ENCODE data around the gene OSBPL8. TPM values are rescaled to one million over a fixed set of nuclear protein-coding genes. Genes with fewer than 3 reads are reported as not detected.

OSBPL8 gene
- total and polyA plus RNA-seq, 2 donors (not counting 1 experiment from before 2014, with no cell fraction given): 89.6 to 240 TPM

- peak overlapping the region; percentile 13 for H3K4me2 ChIP-seq (ENCODE audit: extremely low read depth, insufficient read depth, low read length)
- H4K20me1 ChIP-seq (ENCODE audit: control insufficient read depth, extremely low read depth, insufficient read depth, low read length): no peaks in the 10 kb centered on the region
These were observed 109.6 kb downstream of the OSBPL8 start for GRCh38 chr12:76449993-76450392.

DNA sequence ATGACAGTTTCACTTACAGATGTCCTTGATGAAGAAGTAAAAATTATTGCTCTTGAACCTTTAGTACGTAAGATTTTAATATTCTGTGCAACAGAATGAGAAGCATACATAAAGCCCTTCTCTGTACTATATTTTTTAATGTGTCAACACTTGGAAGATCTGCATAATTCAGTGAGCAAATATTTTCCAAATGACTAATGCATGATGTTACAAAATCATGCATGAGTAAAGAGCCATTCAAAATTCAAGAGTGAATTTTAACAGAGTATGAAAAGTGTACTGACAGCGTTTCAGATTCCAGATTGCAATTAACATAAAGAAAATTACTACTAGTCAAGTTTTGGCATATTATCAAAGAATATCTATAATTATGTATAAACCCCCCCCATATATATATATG is 110.0 kb downstream of the OSBPL8 start:
- peak; percentile 67 to 73 for DNase-seq (ENCODE audit: low read depth in 2 of 2)
- TF ChIP-seq EZH2 (IDR thresholded peaks at IDR 0.05; ENCODE audit: low read length, missing control alignments) (no peak), CTCF (conservative IDR thresholded peaks at IDR 0.05 in 1 of 2, IDR thresholded peaks at IDR 0.05 in 1 of 2; ENCODE audit: low read depth in 1 of 2, low read length in 2 of 2) (no peak)
- H3K27ac ChIP-seq (ENCODE audit: insufficient read depth, low read length): no peak overlapping the region

More at GRCh38 chr12:76449993-76450392, 109.6 kb downstream of the OSBPL8 start:
- H3K4me1 ChIP-seq (ENCODE audit: control insufficient read depth, extremely low read depth, insufficient read depth, low read length): peaks cover 7% of the 10 kb centered on the region
- no peak for TF ChIP-seq EZH2 (IDR thresholded peaks at IDR 0.05; ENCODE audit: low read length, missing control alignments)
- TF ChIP-seq CTCF (conservative IDR thresholded peaks at IDR 0.05 in 1 of 2, IDR thresholded peaks at IDR 0.05 in 1 of 2; ENCODE audit: low read depth in 1 of 2, low read length in 2 of 2): no peak
- H2AFZ ChIP-seq (ENCODE audit: low read length): no peak overlapping the region
- H3K9ac ChIP-seq (ENCODE audit: insufficient read depth, low read length): no peak overlapping the region
- H3K4me3 ChIP-seq (replicated peaks in 1 of 4; ENCODE audit: control extremely low read depth in 1 of 4, insufficient read depth in 1 of 4, low read depth in 3 of 4, low read length in 4 of 4): no peak overlapping the region
- H3K36me3 ChIP-seq (ENCODE audit: control insufficient read depth, insufficient read depth, low read length): no peaks in the 10 kb centered on the region
- DNase-seq (ENCODE audit: low read depth in 2 of 2): no peak
- no peaks in the 10 kb centered on the region for H3K9me3 ChIP-seq (ENCODE audit: control insufficient read depth, insufficient read depth, low read depth, low read length)
- H3K79me2 ChIP-seq (ENCODE audit: control insufficient read depth, insufficient read depth, low read length): peaks cover 5% of the 10 kb centered on the region
- no peaks in the 10 kb centered on the region for H3K27me3 ChIP-seq (ENCODE audit: control insufficient read depth, insufficient read depth, low read length)
- H3K27ac ChIP-seq (ENCODE audit: insufficient read depth, low read length): no peak overlapping the region

DNA sequence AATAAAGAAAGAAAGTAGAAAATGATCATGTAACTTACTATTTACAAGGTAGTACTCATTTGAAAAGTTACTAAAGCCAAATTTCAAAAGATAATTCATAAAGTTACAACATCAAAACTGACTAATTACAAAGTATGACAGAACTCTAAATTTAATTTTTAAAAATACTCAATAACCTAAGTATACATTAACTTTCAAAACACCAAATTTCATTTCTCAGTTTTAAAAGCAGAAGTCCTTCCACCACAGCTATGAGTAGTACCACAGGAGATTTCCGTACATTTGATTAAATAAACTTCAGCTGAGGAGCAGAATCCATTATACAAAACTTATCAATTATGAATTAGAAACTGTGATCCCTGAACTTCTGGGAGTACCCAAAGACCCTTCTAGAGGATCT is 110.6 kb downstream of the OSBPL8 start:
- Histone ChIP-seq H3K79me2 (ENCODE audit: control insufficient read depth, insufficient read depth, low read length) (peaks cover 3% of the 10 kb centered on the region), H2AFZ (ENCODE audit: low read length) (no peak overlapping the region), H3K4me3 (replicated peaks in 1 of 4; ENCODE audit: control extremely low read depth in 1 of 4, insufficient read depth in 1 of 4, low read depth in 3 of 4, low read length in 4 of 4) (no peak overlapping the region), H3K9ac (ENCODE audit: insufficient read depth, low read length) (no peak overlapping the region), H3K27ac (ENCODE audit: insufficient read depth, low read length) (no peak overlapping the region), H3K9me3 (ENCODE audit: control insufficient read depth, insufficient read depth, low read depth, low read length) (no peaks in the 10 kb centered on the region), H4K20me1 (ENCODE audit: control insufficient read depth, extremely low read depth, insufficient read depth, low read length) (no peaks in the 10 kb centered on the region), H3K4me2 (ENCODE audit: extremely low read depth, insufficient read depth, low read length) (no peak overlapping the region), H3K4me1 (ENCODE audit: control insufficient read depth, extremely low read depth, insufficient read depth, low read length) (peaks cover 7% of the 10 kb centered on the region), H3K27me3 (ENCODE audit: control insufficient read depth, insufficient read depth, low read length) (no peaks in the 10 kb centered on the region), H3K36me3 (ENCODE audit: control insufficient read depth, insufficient read depth, low read length) (no peaks in the 10 kb centered on the region)
- TF ChIP-seq CTCF (conservative IDR thresholded peaks at IDR 0.05 in 1 of 2, IDR thresholded peaks at IDR 0.05 in 1 of 2; ENCODE audit: low read depth in 1 of 2, low read length in 2 of 2): no peak
- TF ChIP-seq EZH2 (IDR thresholded peaks at IDR 0.05; ENCODE audit: low read length, missing control alignments): no peak
- DNase-seq (ENCODE audit: low read depth in 2 of 2): no peak

More for the DNA sequence above, 110.0 kb downstream of the OSBPL8 start:
- Histone ChIP-seq H3K27me3 (ENCODE audit: control insufficient read depth, insufficient read depth, low read length) (no peaks in the 10 kb centered on the region), H2AFZ (ENCODE audit: low read length) (no peak overlapping the region), H3K9ac (ENCODE audit: insufficient read depth, low read length) (no peak overlapping the region), H3K36me3 (ENCODE audit: control insufficient read depth, insufficient read depth, low read length) (no peaks in the 10 kb centered on the region), H3K4me1 (ENCODE audit: control insufficient read depth, extremely low read depth, insufficient read depth, low read length) (peaks cover 7% of the 10 kb centered on the region), H3K4me2 (ENCODE audit: extremely low read depth, insufficient read depth, low read length) (no peak overlapping the region), H3K79me2 (ENCODE audit: control insufficient read depth, insufficient read depth, low read length) (peaks cover 5% of the 10 kb centered on the region), H4K20me1 (ENCODE audit: control insufficient read depth, extremely low read depth, insufficient read depth, low read length) (no peaks in the 10 kb centered on the region), H3K4me3 (replicated peaks in 1 of 4; ENCODE audit: control extremely low read depth in 1 of 4, insufficient read depth in 1 of 4, low read depth in 3 of 4, low read length in 4 of 4) (no peak overlapping the region), H3K9me3 (ENCODE audit: control insufficient read depth, insufficient read depth, low read depth, low read length) (no peaks in the 10 kb centered on the region)
